NK-92 (cell line): ENCODE results near the gene QRSL1.
"Not testable (repeated sequence)": the region's sequence is repeated elsewhere in the genome, so short reads cannot be mapped to it uniquely, and the experiment has no call there.

Experiments used
- DNase-seq: peaks from one replicate; lab custom pipeline; 2025; ENCODE audit not compliant: unreplicated experiment; lab: John Stamatoyannopoulos, UW

The QRSL1 gene

GRCh38 chr6:106674541-106675229, 45.3 kb downstream of the QRSL1 start:
- DNase-seq = no peak

- no peak for DNase-seq
Measured at GRCh38 chr6:106677282-106677681, 47.9 kb downstream of the QRSL1 start.

- no peak for DNase-seq
Measured at GRCh38 chr6:106684011-106684410, 54.6 kb downstream of the QRSL1 start.

- DNase-seq = no peak
Measured at GRCh38 chr6:106685833-106686232, 56.5 kb downstream of the QRSL1 start.

GRCh38 chr6:106688177-106688951, 59.0 kb downstream of the QRSL1 start:
- DNase-seq = no peak

- no peak for DNase-seq
Measured at GRCh38 chr6:106692112-106692818, 62.9 kb downstream of the QRSL1 start.

- DNase-seq = no peak
Measured at GRCh38 chr6:106692819-106693208, 63.4 kb downstream of the QRSL1 start.

DNA sequence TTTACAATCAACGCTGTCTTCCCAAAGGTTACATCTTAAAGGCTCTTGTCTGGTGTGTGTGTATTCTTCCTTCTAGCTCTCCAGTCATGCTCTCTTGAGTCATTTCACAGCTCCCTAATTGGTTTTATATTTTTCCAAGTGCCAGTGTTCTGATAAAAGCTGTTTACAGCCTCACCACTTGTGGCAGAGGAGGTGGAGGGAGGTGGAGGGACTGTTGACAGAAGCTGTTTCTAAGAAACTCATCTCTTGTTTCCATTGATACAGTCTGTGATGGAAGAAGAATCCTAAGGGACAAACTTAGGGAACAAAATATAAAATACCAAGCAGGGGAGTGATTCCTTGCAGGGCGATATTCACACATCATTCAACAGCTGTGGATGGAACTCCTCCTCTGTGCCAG, 64.0 kb downstream of the QRSL1 start:
- no peak for DNase-seq

- no peak for DNase-seq
Measured at GRCh38 chr6:106694343-106694742, 65.0 kb downstream of the QRSL1 start.

- no peak for DNase-seq
Measured at GRCh38 chr6:106700581-106700980, 71.2 kb downstream of the QRSL1 start.

DNA sequence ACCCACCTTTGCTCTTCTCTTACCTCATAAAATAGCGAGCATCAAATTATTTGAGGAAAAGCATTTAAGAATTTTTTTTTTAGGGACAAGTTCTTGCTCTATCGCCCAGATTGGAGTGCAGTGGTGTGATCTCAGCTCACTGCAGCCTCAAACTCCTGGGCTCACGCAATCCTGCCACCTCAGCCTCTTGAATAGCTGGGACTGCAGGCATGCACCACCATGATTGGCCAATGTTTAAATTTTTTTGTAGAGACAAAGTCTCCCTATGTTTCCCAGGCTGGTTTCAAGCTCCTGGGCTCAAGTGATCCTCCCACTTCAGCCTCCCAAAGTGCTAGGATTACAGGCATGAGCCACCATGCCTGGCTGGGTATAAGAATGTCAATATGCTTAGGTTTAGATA, 71.8 kb downstream of the QRSL1 start:
- not testable (repeated sequence) for DNase-seq

GRCh38 chr6:106702046-106702445, 72.7 kb downstream of the QRSL1 start:
- no peak for DNase-seq

- DNase-seq = no peak
Measured at GRCh38 chr6:106702451-106703110, 73.2 kb downstream of the QRSL1 start.

GRCh38 chr6:106704327-106704726, 74.9 kb downstream of the QRSL1 start:
- no peak for DNase-seq

DNA sequence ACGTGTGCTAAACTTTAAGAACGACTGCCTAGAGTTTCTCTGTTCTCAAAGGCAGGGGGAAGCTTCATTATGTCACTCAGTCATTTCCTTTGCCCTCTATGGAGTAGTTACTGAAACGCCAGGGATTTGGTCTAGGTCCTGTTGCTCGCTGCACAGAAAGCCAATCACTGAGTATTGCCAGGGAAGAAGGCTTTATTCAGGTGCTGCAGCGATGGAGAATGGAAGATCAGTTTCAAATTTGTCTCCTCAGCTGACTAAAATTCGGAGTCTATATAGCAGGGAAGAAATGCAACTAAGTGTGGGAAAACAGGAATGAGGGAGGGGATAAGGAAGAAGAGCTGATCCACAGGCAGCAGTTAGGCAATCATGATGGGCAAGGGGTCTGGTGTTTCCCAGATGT, 75.8 kb downstream of the QRSL1 start:
- DNase-seq = no peak

GRCh38 chr6:106710580-106710979, 81.2 kb downstream of the QRSL1 start:
- DNase-seq = no peak

- no peak for DNase-seq
Measured at GRCh38 chr6:106714281-106714680, 84.9 kb downstream of the QRSL1 start.

GRCh38 chr6:106715922-106716321, 86.5 kb downstream of the QRSL1 start:
- no peak for DNase-seq

DNA sequence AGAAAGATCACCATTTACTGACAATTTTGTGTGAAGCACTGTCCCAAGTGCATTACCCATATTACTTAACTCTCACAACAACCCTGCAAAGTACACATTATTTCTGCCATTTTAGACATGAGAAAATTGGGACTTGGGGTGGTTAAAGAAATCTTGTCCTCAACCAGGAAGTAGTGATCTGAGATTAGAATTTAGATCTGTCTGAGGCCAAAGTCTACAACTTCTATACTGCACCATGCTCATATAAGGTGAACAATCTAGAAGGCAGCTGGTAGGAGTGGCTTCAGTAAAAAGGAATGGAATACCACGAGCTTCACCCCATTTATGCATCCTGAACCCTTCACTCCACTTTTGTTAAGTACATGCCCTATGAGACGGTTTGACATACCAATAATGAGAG, 87.6 kb downstream of the QRSL1 start:
- no peak for DNase-seq
